ENCODE results near the gene PLXNA4.

GRCh38 chr7:132291481-132291880, 284.8 kb downstream of the PLXNA4 start:
- TF ChIP-seq POLR2A (IDR thresholded peaks at IDR 0.05; ENCODE audit: low read length) (no peak), CTCF (IDR thresholded peaks at IDR 0.05) (no peak), EP300 (IDR thresholded peaks at IDR 0.05) (no peak), PBX3 (IDR thresholded peaks at IDR 0.05) (no peak), NFE2L2 (conservative IDR thresholded peaks at IDR 0.05; ENCODE audit: low read length) (no peak), RCOR1 (IDR thresholded peaks at IDR 0.05; ENCODE audit: low read depth, low read length) (no peak), CHD2 (IDR thresholded peaks at IDR 0.05; ENCODE audit: low read length, partially characterized antibody) (no peak), MAZ (IDR thresholded peaks at IDR 0.05; ENCODE audit: borderline replicate concordance, low read depth, low read length) (no peak), RFX5 (IDR thresholded peaks at IDR 0.05) (no peak), POLR2AphosphoS2 (conservative IDR thresholded peaks at IDR 0.05; ENCODE audit: low read length) (no peak), JUNB (IDR thresholded peaks at IDR 0.05) (no peak)

Data from A549 (cell line).